ENCODE data around the gene C19orf53.

Gene C19orf53

GRCh38 chr19:13774217-13775191 is at the start of gene C19orf53:
TSS of gene C19orf53 (plus strand) at chr19:13774456. CDS start at chr19:13774478, 22 bp downstream.
- peak; percentile 92 for DNase-seq

DNA sequence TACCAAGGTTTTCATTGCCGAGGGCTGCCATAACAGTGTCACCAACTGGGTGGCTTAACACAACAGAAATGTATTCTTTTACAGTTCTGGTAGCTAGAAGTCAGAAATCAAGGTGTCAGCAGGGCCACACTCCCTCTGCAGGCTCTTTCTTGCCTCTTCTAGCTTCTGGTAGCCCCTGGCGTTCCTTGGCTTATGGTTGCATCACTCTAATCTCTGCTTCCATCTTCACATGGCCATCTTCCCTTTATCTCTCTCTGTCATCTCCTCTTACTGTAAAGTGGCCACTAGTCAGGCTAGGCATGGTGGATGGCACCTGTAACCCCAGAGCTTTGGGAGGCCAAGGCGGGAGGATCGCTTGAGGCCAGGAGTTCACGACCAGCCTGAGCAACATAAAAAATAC is 47.9 kb upstream of the C19orf53 start:
- DNase-seq, result no peak

DNA sequence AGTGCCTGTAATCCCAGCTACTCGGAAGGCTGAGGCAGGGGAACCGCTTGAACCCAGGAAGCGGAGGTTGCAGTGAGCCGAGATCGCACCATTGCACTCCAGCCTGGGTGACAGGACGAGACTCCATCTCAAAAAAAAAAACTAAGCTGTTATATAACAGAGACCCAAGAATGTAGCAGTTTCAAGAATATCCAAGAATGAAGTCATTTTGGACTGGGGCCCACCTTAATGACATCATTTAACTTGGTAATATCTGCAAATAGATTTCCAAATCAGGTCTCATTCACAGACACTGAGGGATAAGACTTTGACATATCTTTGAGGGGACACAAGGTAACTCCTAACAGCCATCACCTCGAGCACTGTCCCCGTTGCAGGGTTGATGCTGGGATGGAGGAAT is 46.5 kb upstream of the C19orf53 start:
- no peak for DNase-seq

- no peak for DNase-seq
Observed at GRCh38 chr19:13729859-13730258, 44.4 kb upstream of the C19orf53 start.

DNA sequence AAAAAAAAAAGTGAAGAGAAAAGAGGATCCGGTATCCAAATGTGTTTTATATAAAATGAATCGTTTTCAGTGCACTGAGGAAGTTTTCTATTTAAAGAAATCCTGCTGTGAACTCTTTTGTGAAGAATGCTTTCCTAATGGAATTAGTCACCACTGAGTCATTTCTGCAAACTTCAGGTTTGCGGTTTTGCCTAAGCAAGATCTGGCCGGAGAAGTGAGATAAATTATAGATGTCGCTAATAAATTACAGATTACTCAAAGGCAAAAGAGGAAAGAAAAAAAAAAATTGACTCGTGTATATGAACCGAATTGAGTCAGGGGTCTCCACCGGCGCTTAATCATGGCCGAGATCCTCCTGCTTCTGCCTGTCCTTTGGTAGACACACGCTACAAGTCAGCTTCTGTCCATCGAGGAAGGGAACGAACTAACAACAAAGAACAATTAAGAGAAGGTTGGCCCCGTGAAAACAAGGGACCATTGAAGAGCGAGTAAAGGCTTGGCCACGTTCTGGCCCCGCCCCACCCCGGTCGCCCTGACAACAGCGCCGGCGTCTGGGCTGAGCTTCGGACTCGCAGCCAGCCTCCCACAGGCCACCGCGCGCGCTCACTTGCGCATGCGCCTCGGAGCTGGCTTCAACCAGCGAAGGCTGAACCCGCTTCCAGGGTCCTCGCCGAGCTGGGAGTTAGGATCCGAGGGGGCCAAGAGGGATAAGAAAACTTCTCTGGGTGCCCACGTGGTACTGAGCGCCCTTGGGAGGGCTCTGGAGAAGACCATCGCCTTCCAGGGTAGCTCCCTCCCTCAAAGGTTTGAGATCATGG is 42.9 kb upstream of the C19orf53 start:
- DNase-seq, result peak; percentile 95

- no peak for DNase-seq
Observed at GRCh38 chr19:13732337-13732736, 41.9 kb upstream of the C19orf53 start.

GRCh38 chr19:13734751-13735150 is 39.5 kb upstream of the C19orf53 start:
- no peak for DNase-seq

- DNase-seq, result no peak
Observed at GRCh38 chr19:13738073-13738472, 36.2 kb upstream of the C19orf53 start.

DNA sequence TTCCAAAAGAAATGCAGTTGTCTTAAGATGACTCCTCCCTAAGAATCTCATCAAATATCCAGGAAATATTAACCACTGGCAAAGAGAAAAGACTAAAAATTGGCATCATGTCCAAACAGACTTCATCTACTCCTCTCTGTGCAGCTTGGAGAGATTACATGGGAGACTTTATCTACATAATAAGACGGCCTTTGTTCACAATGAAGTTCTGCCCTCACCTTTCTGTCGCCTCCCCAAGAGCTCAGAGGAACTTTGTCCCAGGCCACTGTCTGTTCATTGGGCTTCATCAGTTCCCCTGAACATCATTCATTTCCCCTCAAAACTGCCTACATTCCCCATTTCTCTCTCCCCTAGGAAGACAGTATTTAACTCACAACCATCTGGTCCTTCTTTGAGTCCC is 32.4 kb upstream of the C19orf53 start:
- no peak for DNase-seq

- no peak for DNase-seq
Observed at GRCh38 chr19:13742756-13743155, 31.5 kb upstream of the C19orf53 start.

DNA sequence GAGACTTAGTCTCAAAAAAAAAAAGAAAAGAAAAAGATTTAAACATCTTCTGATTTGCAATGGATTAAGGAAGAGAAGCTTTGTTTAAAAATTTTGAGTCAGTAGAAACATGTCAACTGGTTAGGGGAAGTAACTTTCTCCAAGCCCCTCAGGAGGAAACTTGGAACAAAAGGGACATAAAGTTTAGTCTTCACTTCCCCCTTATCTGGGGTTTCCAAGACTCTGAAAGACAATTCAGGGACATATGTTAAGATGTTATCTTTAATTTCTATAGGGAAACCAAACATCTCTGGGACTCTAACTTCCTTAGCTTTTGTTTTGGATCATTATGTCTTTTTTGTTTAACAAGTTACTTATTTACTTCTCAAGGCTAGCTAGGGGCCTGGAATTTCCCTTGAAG is 30.1 kb upstream of the C19orf53 start:
- no peak for DNase-seq

DNA sequence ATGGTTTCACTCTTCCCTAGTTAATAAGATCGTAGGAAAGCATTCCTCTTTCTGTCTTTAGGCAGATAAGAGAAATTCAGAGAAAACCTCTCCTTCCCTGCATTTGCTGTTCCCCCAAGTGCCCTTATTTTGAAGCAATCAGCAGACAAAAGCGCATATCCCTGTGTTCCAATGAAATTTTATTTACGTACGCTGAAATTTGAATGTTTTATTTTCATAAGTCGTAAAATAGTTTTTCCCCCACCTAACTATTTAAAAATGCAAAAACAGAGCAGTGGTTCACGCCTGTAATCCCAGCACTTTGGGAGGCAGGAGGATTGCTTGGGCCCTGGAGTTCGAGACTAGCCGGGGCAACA is 27.2 kb upstream of the C19orf53 start:
- DNase-seq, result no peak

- DNase-seq, result peak; percentile 22
Observed at GRCh38 chr19:13748169-13748828, 26.0 kb upstream of the C19orf53 start.

GRCh38 chr19:13751436-13751835 is 22.8 kb upstream of the C19orf53 start:
- no peak for DNase-seq

DNA sequence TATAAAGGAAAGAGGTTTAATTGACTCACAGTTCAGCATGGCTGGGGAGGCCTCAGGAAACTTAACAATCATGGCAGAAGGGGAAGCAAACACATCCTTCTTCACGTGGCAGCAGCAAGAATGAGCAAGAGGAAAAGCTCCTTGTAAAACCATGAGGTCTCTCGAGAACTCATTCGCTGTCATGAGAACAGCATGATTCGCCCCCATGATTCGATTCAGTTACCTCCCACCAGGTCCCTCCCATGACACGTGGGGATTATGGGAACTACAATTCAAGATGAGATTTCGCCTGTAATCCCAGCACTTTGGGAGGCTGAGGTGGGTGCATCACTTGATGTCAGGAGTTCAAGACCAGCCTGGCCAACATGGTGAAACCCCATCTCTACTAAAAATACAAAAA is 20.6 kb upstream of the C19orf53 start:
- peak; percentile 27 for DNase-seq

DNA sequence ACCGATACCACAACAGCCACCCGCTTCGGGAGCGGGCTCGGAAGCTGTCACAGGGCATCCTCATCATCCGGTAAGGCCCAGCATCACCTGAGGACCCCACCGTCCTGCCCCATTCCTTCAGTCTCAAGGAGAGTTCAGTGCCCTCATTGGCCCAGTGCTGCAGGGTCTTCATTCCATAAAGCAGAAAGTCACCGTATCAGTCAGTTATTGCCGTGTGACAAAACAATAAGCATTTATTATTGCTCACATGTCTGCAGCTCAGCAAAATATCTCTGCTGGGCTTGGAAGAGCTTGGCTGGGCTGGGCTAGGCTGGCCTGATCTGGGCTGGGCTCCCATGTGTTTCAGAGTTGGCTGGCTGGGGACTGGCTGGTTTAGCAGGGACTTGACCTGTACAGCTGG is 18.0 kb upstream of the C19orf53 start:
- no peak for DNase-seq

- no peak for DNase-seq
Observed at GRCh38 chr19:13757805-13758772, 16.2 kb upstream of the C19orf53 start.

DNA sequence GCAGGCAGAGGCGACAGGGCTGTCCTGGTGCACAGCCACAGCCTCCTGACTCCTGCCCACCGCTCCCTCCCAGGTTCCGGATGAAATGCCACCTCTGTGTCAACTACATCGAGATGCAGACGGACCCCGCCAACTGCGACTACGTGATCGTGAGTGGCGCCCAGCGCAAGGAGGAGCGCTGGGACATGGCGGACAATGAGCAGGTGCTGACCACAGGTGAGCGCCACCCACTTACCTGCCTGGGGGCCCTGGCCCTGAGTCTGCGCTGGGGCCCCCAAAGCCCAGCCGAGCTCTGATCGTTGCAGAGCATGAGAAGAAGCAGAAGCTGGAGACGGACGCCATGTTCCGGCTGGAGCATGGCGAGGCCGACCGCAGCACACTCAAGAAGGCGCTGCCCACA is 15.5 kb upstream of the C19orf53 start:
- no peak for DNase-seq

- DNase-seq, result no peak
Observed at GRCh38 chr19:13761423-13761822, 12.8 kb upstream of the C19orf53 start.

GRCh38 chr19:13762635-13763235 is 11.5 kb upstream of the C19orf53 start:
- DNase-seq, result no peak

- DNase-seq, result no peak
Observed at GRCh38 chr19:13763265-13763664, 11.0 kb upstream of the C19orf53 start.

Measured in activated CD4-positive, alpha-beta T cell treated with anti-CD3 and anti-CD28 coated beads for 48 hours (primary cell).